Measurements from ENCODE around the gene UBQLN1.

Gene UBQLN1

DNA sequence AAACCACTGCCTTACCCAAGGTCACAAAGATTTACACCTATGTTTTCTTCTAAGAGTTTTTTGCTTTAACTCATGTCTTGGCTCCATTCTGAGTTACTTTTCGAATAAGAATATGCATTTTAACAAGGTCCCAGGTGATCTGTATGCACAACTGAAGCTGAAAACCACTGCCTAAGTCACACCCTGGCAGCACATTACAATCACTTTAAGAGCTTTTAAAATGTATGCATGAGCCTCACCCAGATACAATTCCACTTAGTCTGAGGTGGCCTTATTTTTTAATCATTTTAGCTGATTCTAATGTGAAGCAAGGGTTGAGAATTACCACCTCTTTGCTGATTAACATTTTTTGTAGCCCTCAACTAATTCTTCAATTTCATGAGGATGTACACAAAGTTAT is 55.3 kb downstream of the UBQLN1 start:
- TF ChIP-seq EGR1 (IDR thresholded peaks at IDR 0.05), result no peak
- TF ChIP-seq ZBTB7A (IDR thresholded peaks at IDR 0.05; ENCODE audit: low read depth), result no peak
- TF ChIP-seq USF1 (IDR thresholded peaks at IDR 0.05), result no peak
- TF ChIP-seq TCF12 (IDR thresholded peaks at IDR 0.05; ENCODE audit: low read depth), result no peak
- no peak for TF ChIP-seq RAD21 (IDR thresholded peaks at IDR 0.05; ENCODE audit: low read depth)
- TF ChIP-seq, protein P1, sequence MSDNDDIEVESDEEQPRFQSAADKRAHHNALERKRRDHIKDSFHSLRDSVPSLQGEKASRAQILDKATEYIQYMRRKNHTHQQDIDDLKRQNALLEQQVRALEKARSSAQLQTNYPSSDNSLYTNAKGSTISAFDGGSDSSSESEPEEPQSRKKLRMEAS (IDR thresholded peaks at IDR 0.05), result no peak

GRCh38 chr9:83651558-83651957 is 56.2 kb downstream of the UBQLN1 start:
- no peak for TF ChIP-seq TCF12 (IDR thresholded peaks at IDR 0.05; ENCODE audit: low read depth)

DNA sequence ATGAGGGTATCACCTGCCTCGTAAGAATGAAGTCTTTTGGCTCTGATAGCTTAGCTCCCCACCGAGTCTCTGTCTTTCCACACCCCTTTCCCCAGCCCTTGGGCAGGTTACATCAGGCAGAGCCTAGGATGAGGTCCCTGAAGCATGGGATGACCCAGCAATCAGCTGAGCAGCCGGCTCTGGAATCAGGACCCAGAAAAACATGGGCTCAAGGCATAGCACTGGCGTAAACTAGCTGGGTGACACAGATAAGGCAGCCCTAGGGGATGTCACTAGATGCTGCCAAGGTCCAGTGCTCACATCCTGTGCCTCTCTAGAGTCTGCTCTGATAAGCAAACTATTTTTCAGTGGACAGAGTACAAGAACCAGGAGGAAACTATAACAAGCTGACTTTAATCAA is 58.2 kb downstream of the UBQLN1 start:
- TF ChIP-seq CEBPB (IDR thresholded peaks at IDR 0.05) (no peak), CREB1 (IDR thresholded peaks at IDR 0.05; ENCODE audit: low read depth) (no peak), TCF12 (IDR thresholded peaks at IDR 0.05; ENCODE audit: low read depth) (no peak)

- TF ChIP-seq CEBPB (IDR thresholded peaks at IDR 0.05) (no peak), RAD21 (IDR thresholded peaks at IDR 0.05; ENCODE audit: low read depth) (peak; percentile 54), FOXM1 (IDR thresholded peaks at IDR 0.05; ENCODE audit: borderline replicate concordance, low read depth) (no peak), USF1 (IDR thresholded peaks at IDR 0.05) (no peak)
These were observed 58.7 kb downstream of the UBQLN1 start for GRCh38 chr9:83649080-83649479.

DNA sequence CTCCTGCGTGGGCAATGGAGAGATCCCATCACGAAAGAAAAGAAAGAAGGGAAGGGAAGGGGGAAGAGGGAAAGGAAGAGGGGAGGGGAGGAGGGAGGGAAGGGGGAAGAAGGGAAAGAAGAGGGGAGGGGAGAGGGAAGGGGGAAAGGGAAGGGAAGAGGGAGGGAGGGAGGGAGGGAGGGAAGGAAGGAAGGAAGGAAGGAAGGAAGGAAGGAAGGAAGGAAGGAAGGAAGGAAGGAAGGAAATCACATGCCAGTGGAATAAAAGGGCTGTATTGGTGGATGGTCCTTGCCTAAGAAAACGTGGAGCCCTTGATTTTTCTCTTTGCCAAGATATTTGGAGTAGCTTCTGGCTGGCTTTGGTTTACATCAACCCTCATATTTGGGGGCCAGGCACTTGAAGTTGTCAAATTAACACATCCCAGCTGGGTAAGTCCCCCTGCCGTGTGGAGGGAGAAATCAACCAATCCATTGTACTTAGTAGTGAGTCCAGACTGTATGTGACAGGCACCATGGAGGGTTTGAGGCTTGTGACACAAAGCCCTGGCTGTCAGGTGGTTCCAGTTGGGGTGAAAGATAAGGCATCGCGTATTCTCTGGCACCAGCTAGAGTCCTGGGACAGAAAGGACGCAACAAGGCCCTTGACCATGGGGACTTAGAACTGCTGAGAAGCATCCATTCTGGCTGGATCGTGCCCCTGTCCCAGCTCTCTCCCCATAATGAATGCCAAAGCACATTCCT is 61.1 kb downstream of the UBQLN1 start:
- TF ChIP-seq USF1 (IDR thresholded peaks at IDR 0.05), result no peak
- no peak for TF ChIP-seq YY1 (IDR thresholded peaks at IDR 0.05; ENCODE audit: low read depth)
- no peak for TF ChIP-seq TAF1 (IDR thresholded peaks at IDR 0.05; ENCODE audit: low read depth)
- TF ChIP-seq FOXM1 (IDR thresholded peaks at IDR 0.05; ENCODE audit: borderline replicate concordance, low read depth), result no peak
- no peak for TF ChIP-seq TEAD4 (IDR thresholded peaks at IDR 0.05)
- TF ChIP-seq, protein P1 (IDR thresholded peaks at IDR 0.05), result no peak
- no peak for TF ChIP-seq CEBPB (IDR thresholded peaks at IDR 0.05)
- TF ChIP-seq EP300 (IDR thresholded peaks at IDR 0.05; ENCODE audit: borderline replicate concordance), result no peak
- TF ChIP-seq NFIC (IDR thresholded peaks at IDR 0.05), result no peak
- no peak for TF ChIP-seq RAD21 (IDR thresholded peaks at IDR 0.05; ENCODE audit: low read depth)
- no peak for TF ChIP-seq ZBTB7A (IDR thresholded peaks at IDR 0.05; ENCODE audit: low read depth)
- TF ChIP-seq, protein P2, sequence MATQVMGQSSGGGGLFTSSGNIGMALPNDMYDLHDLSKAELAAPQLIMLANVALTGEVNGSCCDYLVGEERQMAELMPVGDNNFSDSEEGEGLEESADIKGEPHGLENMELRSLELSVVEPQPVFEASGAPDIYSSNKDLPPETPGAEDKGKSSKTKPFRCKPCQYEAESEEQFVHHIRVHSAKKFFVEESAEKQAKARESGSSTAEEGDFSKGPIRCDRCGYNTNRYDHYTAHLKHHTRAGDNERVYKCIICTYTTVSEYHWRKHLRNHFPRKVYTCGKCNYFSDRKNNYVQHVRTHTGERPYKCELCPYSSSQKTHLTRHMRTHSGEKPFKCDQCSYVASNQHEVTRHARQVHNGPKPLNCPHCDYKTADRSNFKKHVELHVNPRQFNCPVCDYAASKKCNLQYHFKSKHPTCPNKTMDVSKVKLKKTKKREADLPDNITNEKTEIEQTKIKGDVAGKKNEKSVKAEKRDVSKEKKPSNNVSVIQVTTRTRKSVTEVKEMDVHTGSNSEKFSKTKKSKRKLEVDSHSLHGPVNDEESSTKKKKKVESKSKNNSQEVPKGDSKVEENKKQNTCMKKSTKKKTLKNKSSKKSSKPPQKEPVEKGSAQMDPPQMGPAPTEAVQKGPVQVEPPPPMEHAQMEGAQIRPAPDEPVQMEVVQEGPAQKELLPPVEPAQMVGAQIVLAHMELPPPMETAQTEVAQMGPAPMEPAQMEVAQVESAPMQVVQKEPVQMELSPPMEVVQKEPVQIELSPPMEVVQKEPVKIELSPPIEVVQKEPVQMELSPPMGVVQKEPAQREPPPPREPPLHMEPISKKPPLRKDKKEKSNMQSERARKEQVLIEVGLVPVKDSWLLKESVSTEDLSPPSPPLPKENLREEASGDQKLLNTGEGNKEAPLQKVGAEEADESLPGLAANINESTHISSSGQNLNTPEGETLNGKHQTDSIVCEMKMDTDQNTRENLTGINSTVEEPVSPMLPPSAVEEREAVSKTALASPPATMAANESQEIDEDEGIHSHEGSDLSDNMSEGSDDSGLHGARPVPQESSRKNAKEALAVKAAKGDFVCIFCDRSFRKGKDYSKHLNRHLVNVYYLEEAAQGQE (IDR thresholded peaks at IDR 0.05; ENCODE audit: low read depth), result no peak
- TF ChIP-seq EGR1 (IDR thresholded peaks at IDR 0.05), result no peak
- TF ChIP-seq TCF12 (IDR thresholded peaks at IDR 0.05; ENCODE audit: low read depth), result no peak
- no peak for TF ChIP-seq CREB1 (IDR thresholded peaks at IDR 0.05; ENCODE audit: low read depth)

- TF ChIP-seq ZBTB7A (IDR thresholded peaks at IDR 0.05; ENCODE audit: low read depth) (no peak), EGR1 (IDR thresholded peaks at IDR 0.05) (no peak), EP300 (IDR thresholded peaks at IDR 0.05; ENCODE audit: borderline replicate concordance) (no peak), TCF12 (IDR thresholded peaks at IDR 0.05; ENCODE audit: low read depth) (no peak), FOXM1 (IDR thresholded peaks at IDR 0.05; ENCODE audit: borderline replicate concordance, low read depth) (no peak), TEAD4 (IDR thresholded peaks at IDR 0.05) (no peak), RAD21 (IDR thresholded peaks at IDR 0.05; ENCODE audit: low read depth) (no peak), TAF1 (IDR thresholded peaks at IDR 0.05; ENCODE audit: low read depth) (no peak), CREB1 (IDR thresholded peaks at IDR 0.05; ENCODE audit: low read depth) (no peak), NFIC (IDR thresholded peaks at IDR 0.05) (no peak), CEBPB (IDR thresholded peaks at IDR 0.05) (no peak), YY1 (IDR thresholded peaks at IDR 0.05; ENCODE audit: low read depth) (no peak), USF1 (IDR thresholded peaks at IDR 0.05) (no peak)
- TF ChIP-seq, protein P1 (IDR thresholded peaks at IDR 0.05), result no peak
- TF ChIP-seq, protein P2 (IDR thresholded peaks at IDR 0.05; ENCODE audit: low read depth), result no peak
These were observed 65.0 kb downstream of the UBQLN1 start for GRCh38 chr9:83642793-83643192.

Measured in Ishikawa (cell line).